ENCODE data around the gene SLC27A1. TPM values are rescaled to one million over a fixed set of nuclear protein-coding genes. Genes with fewer than 3 reads are reported as not detected.

SLC27A1 gene
- total RNA-seq, 1 donor from 2014 or later: 15.5 TPM

DNA sequence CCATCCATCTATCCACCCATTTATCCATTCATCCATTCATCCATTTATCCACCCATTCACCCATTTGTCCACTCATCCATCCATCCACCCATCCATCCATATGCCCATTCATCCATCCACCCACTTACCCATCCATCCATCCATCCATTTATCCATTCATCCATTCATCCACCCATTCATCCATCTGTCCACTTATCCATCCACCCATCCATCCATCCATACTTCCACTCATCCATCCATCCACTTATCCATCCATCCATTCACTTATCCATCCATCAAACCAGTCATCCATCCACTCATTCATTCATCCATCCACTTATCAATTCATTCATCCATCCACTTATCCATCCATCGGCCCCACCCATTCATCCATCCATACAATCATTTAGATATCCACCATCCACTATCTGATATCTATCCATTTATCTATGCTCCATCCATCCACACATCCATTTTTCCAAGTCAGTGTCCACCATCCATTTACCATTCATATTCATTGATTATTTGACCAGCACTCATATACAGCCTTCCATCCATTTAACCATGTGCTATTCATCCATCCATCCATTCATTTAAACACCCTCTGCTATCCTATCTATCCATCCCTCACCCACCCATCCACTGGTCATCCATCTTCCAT lies 24.7 kb upstream of the SLC27A1 start:
- H3K36me3 Mint-ChIP-seq: no peaks in the 10 kb centered on the region
- no peak overlapping the region for H3K4me3 Mint-ChIP-seq
- DNase-seq (ENCODE audit: extremely low spot score, unreplicated experiment): no peak
- peaks cover 17% of the 10 kb centered on the region for H3K27me3 Mint-ChIP-seq
- peaks cover 4% of the 10 kb centered on the region for H3K9me3 Mint-ChIP-seq
- no peak overlapping the region for H3K27ac Mint-ChIP-seq
- H3K4me1 Mint-ChIP-seq (ENCODE audit: unreplicated experiment): peaks cover 5% of the 10 kb centered on the region
- TF ChIP-seq, protein P1, sequence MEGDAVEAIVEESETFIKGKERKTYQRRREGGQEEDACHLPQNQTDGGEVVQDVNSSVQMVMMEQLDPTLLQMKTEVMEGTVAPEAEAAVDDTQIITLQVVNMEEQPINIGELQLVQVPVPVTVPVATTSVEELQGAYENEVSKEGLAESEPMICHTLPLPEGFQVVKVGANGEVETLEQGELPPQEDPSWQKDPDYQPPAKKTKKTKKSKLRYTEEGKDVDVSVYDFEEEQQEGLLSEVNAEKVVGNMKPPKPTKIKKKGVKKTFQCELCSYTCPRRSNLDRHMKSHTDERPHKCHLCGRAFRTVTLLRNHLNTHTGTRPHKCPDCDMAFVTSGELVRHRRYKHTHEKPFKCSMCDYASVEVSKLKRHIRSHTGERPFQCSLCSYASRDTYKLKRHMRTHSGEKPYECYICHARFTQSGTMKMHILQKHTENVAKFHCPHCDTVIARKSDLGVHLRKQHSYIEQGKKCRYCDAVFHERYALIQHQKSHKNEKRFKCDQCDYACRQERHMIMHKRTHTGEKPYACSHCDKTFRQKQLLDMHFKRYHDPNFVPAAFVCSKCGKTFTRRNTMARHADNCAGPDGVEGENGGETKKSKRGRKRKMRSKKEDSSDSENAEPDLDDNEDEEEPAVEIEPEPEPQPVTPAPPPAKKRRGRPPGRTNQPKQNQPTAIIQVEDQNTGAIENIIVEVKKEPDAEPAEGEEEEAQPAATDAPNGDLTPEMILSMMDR (conservative IDR thresholded peaks at IDR 0.05): no peak

DNA sequence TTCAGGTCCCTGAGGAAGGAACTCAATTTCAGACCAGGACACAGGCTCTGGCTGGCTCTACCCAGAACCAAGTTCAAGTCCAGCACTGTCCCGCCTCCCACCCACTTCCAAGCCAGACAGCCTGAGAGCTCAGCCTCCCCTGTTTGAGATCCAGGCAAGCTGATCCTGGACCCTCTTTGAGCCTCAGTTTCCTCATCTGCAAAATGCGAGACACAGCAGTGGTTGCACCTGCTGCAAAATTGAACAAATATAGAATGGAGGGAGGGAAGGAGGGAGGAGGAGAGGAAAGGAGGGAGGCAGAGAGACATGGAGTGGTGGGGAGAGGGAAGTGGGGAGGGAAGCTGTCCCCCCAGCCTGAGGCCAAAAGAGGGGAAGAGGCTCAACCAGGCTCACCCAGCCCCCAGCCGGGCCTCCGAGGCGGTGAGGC lies 22.6 kb upstream of the SLC27A1 start:
- peaks cover 4% of the 10 kb centered on the region for H3K9me3 Mint-ChIP-seq
- H3K27ac Mint-ChIP-seq: no peak overlapping the region
- H3K36me3 Mint-ChIP-seq: no peaks in the 10 kb centered on the region
- peak overlapping the region; percentile 68 for H3K4me3 Mint-ChIP-seq
- TF ChIP-seq, protein P1 (conservative IDR thresholded peaks at IDR 0.05): no peak
- peaks cover 23% of the 10 kb centered on the region for H3K27me3 Mint-ChIP-seq
- DNase-seq (ENCODE audit: extremely low spot score, unreplicated experiment): no peak
- peaks cover 5% of the 10 kb centered on the region for H3K4me1 Mint-ChIP-seq (ENCODE audit: unreplicated experiment)

DNA sequence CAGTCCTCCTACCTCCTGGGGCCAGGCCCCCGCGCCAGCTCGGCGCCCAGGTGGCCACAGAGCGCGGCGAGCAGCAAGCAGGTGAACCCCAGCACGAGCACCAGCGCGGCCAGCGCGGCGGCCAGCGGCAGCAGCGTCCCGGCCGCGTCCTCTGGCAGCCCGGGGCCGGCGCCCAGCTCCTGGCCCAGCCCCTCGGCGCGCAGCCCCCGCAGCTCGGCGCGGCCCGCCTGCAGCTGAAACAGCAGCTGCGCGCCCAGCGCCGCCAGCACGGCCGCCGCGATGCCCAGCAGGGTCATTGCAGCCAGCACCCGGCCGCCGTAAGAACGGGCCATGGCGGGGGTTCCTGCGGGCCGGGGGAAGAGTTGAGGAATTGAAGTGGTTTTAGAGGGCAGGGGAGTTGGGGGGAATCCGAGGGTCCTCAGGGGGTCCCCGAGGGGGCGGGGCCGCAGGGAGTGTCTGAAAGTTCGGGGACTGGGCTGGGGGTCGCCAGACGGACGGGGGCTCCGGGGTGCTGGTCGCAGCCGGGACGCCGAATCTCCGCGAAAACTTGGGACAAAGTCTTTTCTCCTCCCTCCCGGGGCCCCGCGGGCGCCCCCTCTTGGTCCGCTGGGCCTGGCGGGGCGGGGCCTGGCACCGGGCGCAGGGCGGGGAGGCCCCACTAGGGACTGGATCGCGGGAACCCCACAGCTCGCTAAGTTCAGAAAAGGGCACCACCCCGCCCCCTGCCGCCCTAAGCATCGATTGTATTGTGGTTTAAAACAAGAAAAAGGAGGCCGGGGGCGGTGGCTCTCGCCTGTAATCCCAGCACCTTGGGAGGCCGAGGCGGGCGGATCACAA lies 22.0 kb upstream of the SLC27A1 start, which contains the start of gene TMEM221:
TSS of gene TMEM221 (minus strand) at position 538 of the 837 bp plus-strand sequence. CDS start at position 332, 206 bp downstream.
- Mint-ChIP-seq H3K4me1 (ENCODE audit: unreplicated experiment) (peaks cover 6% of the 10 kb centered on the region), H3K9me3 (peaks cover 4% of the 10 kb centered on the region), H3K4me3 (peak within 1 kb of the TSS; percentile 72), H3K27ac (no peak within 1 kb of the TSS), H3K27me3 (peaks cover 24% of the 10 kb centered on the region), H3K36me3 (no peaks in the 10 kb centered on the region)
- TF ChIP-seq, protein P1 (conservative IDR thresholded peaks at IDR 0.05): peak; percentile 72
- DNase-seq (ENCODE audit: extremely low spot score, unreplicated experiment): no peak

DNA sequence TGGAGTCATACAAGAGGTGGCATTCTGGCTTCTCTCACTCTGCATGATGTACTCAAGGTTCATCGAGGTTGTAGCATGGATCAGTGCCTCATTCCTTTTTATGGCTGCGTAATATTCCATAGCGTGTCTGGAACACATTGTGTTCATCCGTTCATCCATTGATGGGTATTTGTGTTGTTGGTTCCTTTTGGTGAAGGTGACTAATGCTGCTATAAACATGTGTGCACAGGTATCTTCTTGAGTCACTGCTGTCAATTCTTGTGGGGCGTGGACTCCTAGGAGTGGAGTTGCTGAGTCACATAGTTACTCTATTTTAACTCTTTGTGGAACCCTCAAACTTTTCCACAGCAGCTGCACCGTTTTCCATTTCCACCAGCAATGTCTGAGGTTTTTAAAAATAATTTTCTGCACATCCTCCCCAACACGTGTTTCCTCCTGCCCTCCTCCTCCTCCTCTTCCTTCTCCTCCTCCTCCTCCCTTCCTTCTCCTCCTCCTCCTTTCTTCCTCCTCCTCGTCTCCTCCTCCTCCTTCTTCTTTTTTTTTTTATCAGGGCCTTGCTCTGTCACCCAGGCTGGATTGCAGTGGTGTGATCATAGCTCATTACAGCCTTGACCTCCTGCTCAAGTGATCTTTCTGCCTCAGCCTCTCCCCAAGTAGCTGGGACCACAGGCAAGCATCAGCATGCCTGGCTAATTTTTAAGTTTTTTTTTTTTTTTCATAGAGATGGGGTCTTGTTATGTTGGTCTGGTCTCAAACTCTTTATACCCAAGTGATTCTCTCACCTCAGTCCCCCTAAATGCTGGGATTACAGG lies 19.9 kb upstream of the SLC27A1 start:
- Mint-ChIP-seq H3K27ac (peak overlapping the region; percentile 78), H3K9me3 (peaks cover 4% of the 10 kb centered on the region), H3K4me1 (ENCODE audit: unreplicated experiment) (peaks cover 8% of the 10 kb centered on the region), H3K27me3 (peaks cover 43% of the 10 kb centered on the region), H3K4me3 (peak overlapping the region; percentile 82), H3K36me3 (no peaks in the 10 kb centered on the region)
- no peak for DNase-seq (ENCODE audit: extremely low spot score, unreplicated experiment)
- TF ChIP-seq, protein P1 (conservative IDR thresholded peaks at IDR 0.05): no peak

DNA sequence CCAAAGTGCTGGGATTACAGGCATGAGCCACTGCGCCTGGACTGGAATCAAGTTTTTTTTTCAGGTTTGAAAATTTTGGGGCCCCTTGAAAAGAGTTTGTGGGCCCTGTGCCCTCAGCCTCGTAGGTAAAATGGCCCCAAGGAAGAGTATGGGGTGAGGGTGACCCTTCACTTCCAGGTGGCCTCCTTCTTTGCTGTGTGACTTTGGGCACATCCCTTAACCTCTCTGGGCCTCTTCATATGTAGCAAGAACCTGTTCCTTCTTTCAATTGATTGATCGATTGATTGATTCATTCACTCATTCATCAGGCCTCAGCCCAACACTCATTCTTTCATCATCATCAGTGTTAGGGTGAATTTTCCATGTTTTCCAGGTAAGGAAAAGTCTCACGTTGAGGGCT lies 18.5 kb upstream of the SLC27A1 start:
- Mint-ChIP-seq H3K27ac (no peak overlapping the region), H3K27me3 (peaks cover 54% of the 10 kb centered on the region), H3K4me1 (ENCODE audit: unreplicated experiment) (peaks cover 8% of the 10 kb centered on the region)

More for the DNA sequence above, 18.5 kb upstream of the SLC27A1 start:
- DNase-seq (ENCODE audit: extremely low spot score, unreplicated experiment): no peak
- Mint-ChIP-seq H3K9me3 (peaks cover 4% of the 10 kb centered on the region), H3K4me3 (no peak overlapping the region), H3K36me3 (no peaks in the 10 kb centered on the region)
- TF ChIP-seq, protein P1 (conservative IDR thresholded peaks at IDR 0.05): no peak
